Natural killer cell (primary cell): ENCODE measurements around the gene BSG. TPM values are rescaled to one million over a fixed set of nuclear protein-coding genes. Genes with fewer than 3 reads are reported as not detected.

Experiments used
- ATAC-seq, 3 donors: fragments of 150-1000 bp in 2 of 3; fragments of 200-7000 bp in 1 of 3; cut with Tn5 transposase; 1 replicate in 1 of 3; 2 replicates in 2 of 3; pipeline ENCODE4 v1.10.0; 2021; ENCODE audit warnings: mild to moderate bottlenecking in 2 of 3, moderate library complexity in 2 of 3
- DNase-seq, 2 donors: peaks; one replicate each; pipeline versions ENCODE4 v3.0.0 to v3.0.0-alpha.2; 2013 to 2021; ENCODE audit warnings: mixed read lengths in 1 of 2
- H3K27ac ChIP-seq: one replicate; pipeline ENCODE4 v1.5.1; 2013; ENCODE audit warnings: mild to moderate bottlenecking, low read length
- H3K27me3 ChIP-seq: one replicate; pipeline ENCODE4 v1.6.1; 2013; ENCODE audit warnings: low read length; ENCODE audit not compliant: control insufficient read depth, insufficient read depth
- H3K36me3 ChIP-seq: one replicate; pipeline ENCODE4 v1.6.1; 2013; ENCODE audit warnings: low read length; ENCODE audit not compliant: control insufficient read depth, insufficient read depth
- H3K4me1 ChIP-seq: one replicate; pipeline ENCODE4 v1.6.1; 2013; ENCODE audit warnings: low read length; ENCODE audit not compliant: control insufficient read depth, insufficient read depth
- H3K4me3 ChIP-seq: one replicate; pipeline ENCODE4 v1.5.1; 2013; ENCODE audit warnings: low read length
- H3K9me3 ChIP-seq: one replicate; pipeline ENCODE4 v1.6.1; 2013; ENCODE audit warnings: low read length; ENCODE audit not compliant: control insufficient read depth, insufficient read depth
- H3K27ac Mint-ChIP-seq, 2 donors: one replicate each; pipeline ENCODE4 v1.8.0; 2022; ENCODE audit warnings: mild to moderate bottlenecking in 2 of 2, mixed read lengths in 2 of 2, moderate library complexity in 1 of 2
- H3K27me3 Mint-ChIP-seq, 2 donors: one replicate each; pipeline ENCODE4 v1.8.0; 2022; ENCODE audit warnings: low read depth in 2 of 2, mixed read lengths in 2 of 2
- H3K36me3 Mint-ChIP-seq: one replicate; pipeline ENCODE4 v1.8.0; 2022; ENCODE audit warnings: mixed read lengths
- H3K4me1 Mint-ChIP-seq, 2 donors: one replicate each; pipeline ENCODE4 v1.8.0; 2022; ENCODE audit warnings: mixed read lengths in 2 of 2
- H3K4me3 Mint-ChIP-seq: one replicate; pipeline ENCODE4 v1.8.0; 2022; ENCODE audit warnings: mild to moderate bottlenecking, moderate library complexity, mixed read lengths
- H3K9me3 Mint-ChIP-seq, 2 donors: one replicate each; pipeline ENCODE4 v1.8.0; 2022; ENCODE audit warnings: mixed read lengths in 2 of 2
- CTCF ChIP-seq: fragments of 200-600 bp; IDR thresholded peaks from one replicate; pipeline ENCODE4 v1.8.0; 2022; ENCODE audit warnings: antibody characterized with exemption
- WGBS: methylation state at CpG from one replicate; pipeline ENCODE4 v1.1.7; 2013; ENCODE audit warnings: missing lambda C conversion rate; ENCODE audit not compliant: insufficient coverage; 5-methylcytosine and 5-hydroxymethylcytosine counted together
- intact Hi-C: fragments of 100-400 bp; cut with micrococcal nuclease; formaldehyde crosslinking; loops from one replicate; pipeline ENCODE4 v1.14.2; 2022
- total RNA-seq, 4 donors: library from RNA; stranded (reverse); fragments of 120-200 nt in 1 of 4; gene quantifications; one replicate each; pipeline versions ENCODE4 v1.2.3 to v1.2.4, GENCODE V29; 2013 to 2022

BSG gene
- total RNA-seq, 3 donors from 2014 or later (not counting 1 experiment from before 2014, with no cell fraction given) = 229 to 248 (median 236) TPM

DNA sequence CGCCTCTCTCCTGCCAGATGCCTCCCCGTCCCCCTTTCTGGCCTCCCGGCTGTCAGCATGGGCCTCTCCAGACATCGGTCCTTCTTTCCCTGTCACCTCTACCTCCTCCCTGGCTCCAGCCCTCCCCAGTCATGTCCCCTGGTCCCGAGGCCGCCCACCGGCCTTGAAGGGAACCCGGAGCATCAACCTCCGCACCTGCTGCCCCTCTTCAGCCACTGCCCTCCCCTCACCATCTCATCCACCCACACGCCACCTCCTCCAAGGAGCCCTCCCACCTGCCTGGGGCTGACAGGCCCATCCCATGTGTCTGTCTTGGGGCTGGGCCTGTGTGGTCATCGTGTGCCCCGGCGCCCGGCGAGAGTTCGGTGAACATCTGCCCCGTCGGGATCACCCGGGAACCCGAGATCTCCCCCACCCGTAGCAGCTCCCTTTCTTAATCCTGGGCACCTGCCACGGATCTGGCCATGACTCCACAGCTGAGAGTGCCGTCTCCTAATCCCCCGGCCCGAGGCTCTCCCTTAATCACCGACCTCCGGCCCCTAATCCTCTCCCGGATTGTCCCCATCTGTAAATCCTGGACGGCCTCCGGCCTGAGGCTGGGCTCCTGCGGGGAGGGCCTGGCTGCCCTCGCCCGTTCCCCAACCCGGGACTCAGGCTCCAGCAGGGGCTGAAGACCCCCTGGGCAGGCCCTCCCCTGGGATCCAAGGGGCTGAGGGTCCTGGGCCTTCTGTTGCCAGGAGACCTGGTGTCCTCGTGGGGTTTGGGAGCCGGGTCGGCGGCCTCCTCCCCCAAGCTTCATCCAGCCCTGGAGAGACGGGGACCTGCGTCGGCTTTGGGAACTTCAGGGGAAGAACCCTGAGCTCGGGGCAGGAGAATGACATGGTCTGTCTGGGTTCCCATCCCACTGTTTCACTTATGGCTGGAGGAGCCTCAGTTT is 23.2 kb downstream of the BSG start:
- H3K36me3 ChIP-seq = no peaks in the 10 kb centered on the region
- 85% methylated on average over 42 of the region's 42 CpGs for WGBS
- no peaks in the 10 kb centered on the region for H3K36me3 Mint-ChIP-seq
- H3K27me3 Mint-ChIP-seq = peaks cover 0 to 4% of the 10 kb centered on the region in 2 donors
- ATAC-seq (no peak), DNase-seq (no peak)
- H3K4me1 Mint-ChIP-seq = peaks cover 0 to 6% of the 10 kb centered on the region in 2 donors
- H3K27ac ChIP-seq = no peak overlapping the region
- intact Hi-C loops = no loop called here
- H3K27me3 ChIP-seq = peaks cover 12% of the 10 kb centered on the region
- H3K4me3 ChIP-seq = no peak overlapping the region
- no peak overlapping the region for H3K4me3 Mint-ChIP-seq
- no peak for TF ChIP-seq CTCF
- peaks cover 5% of the 10 kb centered on the region for H3K4me1 ChIP-seq
- no peaks in the 10 kb centered on the region for H3K9me3 ChIP-seq
- H3K27ac Mint-ChIP-seq = no peak overlapping the region
- H3K9me3 Mint-ChIP-seq = no peaks in the 10 kb centered on the region

DNA sequence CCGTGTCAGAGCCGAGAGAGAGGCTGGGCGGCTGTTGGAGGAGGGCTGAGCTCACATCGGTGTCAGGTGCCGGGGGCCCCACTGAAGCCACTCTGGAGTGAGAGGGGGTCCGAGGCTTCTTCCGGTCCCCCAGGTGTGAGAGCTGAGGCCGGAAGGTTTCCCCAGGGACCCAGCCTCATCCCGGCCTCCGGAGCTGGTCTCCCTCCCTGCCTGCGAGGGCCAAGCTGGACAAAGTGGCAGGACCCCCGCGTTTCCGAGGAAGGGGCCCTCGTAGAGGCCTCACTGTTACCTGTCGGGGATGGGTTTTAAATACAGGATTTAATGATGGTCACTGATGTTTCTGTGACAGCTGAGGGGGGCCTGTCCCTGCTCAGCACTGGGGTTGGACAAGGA is 23.9 kb downstream of the BSG start:
- Mint-ChIP-seq H3K36me3 (no peaks in the 10 kb centered on the region), H3K9me3 (no peaks in the 10 kb centered on the region)

DNA sequence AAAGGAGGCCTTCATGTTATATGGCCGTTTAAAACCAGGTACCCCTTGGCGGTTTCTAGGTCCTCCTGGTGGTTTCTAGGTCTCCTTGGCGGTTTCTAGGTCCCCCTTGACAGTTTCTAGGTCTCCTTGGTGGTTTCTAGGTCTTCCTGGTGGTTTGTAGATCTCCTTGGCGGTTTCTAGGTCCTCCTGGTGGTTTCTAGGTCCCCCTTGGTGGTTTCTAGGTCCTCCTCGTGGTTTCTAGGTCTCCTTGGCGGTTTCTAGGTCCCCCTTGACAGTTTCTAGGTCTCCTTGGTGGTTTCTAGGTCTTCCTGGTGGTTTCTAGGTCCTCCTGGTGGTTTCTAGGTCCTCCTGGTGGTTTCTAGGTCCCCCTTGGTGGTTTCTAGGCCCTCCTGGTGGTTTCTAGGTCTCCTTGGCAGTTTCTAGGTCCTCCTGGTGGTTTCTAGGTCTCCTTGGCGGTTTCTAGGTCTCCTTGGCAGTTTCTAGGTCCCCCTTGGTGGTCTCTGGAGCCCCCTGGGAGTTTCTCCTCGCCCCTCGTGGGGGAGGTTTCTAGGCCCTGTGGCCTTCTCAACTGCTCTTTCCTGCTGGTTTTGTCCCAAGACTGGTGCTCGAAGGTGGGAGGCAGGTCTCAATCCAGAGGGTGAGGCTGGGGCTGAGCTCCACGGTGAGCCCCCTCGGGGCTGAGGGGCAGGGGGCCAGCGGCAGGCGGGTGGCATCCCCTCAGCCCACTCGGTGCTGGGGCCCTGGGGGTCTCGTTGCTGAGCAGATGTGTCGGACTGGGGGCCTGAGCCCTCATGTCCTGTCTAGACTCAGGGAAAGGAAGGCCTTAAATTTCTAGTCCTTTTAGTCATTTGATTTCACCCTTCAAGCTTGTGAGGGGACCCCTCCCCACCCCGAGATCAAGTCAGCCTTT is 25.3 kb downstream of the BSG start:
- Mint-ChIP-seq H3K4me3 (no peak overlapping the region), H3K27ac (no peak overlapping the region), H3K36me3 (no peaks in the 10 kb centered on the region), H3K4me1 (no peaks in the 10 kb centered on the region), H3K27me3 (no peaks in the 10 kb centered on the region), H3K9me3 (peaks cover 0 to 3% of the 10 kb centered on the region in 2 donors)
- intact Hi-C loops = no loop called here
- no peaks in the 10 kb centered on the region for H3K36me3 ChIP-seq
- WGBS = 79% methylated on average over 18 of the region's 18 CpGs
- no peak for TF ChIP-seq CTCF
- ATAC-seq = no peak
- no peak for DNase-seq
- H3K9me3 ChIP-seq = no peaks in the 10 kb centered on the region
- no peaks in the 10 kb centered on the region for H3K27me3 ChIP-seq
- H3K4me3 ChIP-seq = no peak overlapping the region
- no peaks in the 10 kb centered on the region for H3K4me1 ChIP-seq
- H3K27ac ChIP-seq = no peak overlapping the region

More for the DNA sequence above, 23.9 kb downstream of the BSG start:
- DNase-seq (no peak), ATAC-seq (no peak)
- Histone ChIP-seq H3K4me3 (no peak overlapping the region), H3K27me3 (peaks cover 9% of the 10 kb centered on the region), H3K9me3 (no peaks in the 10 kb centered on the region), H3K4me1 (peaks cover 2% of the 10 kb centered on the region), H3K36me3 (no peaks in the 10 kb centered on the region), H3K27ac (no peak overlapping the region)
- Mint-ChIP-seq H3K4me3 (no peak overlapping the region), H3K27me3 (peaks cover 0 to 2% of the 10 kb centered on the region in 2 donors), H3K4me1 (peaks cover 0 to 3% of the 10 kb centered on the region in 2 donors), H3K27ac (no peak overlapping the region)
- 91% methylated on average over 16 of the region's 16 CpGs for WGBS
- no peak for TF ChIP-seq CTCF
- intact Hi-C loops = no loop called here
